NAMALWA (cell line): ENCODE measurements around the gene TEKT4.
"Not testable (repeated sequence)": the region's sequence is repeated elsewhere in the genome, so short reads cannot be mapped to it uniquely, and the experiment has no call there.

Experiments used
- DNase-seq: peaks from one replicate; pipeline ENCODE4 v3.0.0-alpha.2; 2015; ENCODE audit warnings: low spot score

TEKT4 gene

DNA sequence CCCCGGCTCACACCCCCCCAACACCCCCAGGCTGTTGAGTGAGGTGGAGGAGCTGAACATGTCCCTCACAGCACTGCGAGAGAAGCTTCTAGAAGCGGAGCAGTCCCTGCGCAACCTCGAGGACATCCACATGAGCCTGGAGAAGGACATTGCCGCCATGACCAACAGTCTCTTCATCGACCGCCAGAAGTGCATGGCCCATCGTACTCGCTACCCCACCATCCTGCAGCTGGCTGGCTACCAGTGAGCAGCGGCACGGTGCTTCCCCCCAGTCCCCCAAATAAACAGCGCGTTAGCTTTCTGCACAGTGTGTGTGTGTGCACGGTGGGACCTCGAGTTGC lies 5.3 kb downstream of the TEKT4 start:
- no peak for DNase-seq

DNA sequence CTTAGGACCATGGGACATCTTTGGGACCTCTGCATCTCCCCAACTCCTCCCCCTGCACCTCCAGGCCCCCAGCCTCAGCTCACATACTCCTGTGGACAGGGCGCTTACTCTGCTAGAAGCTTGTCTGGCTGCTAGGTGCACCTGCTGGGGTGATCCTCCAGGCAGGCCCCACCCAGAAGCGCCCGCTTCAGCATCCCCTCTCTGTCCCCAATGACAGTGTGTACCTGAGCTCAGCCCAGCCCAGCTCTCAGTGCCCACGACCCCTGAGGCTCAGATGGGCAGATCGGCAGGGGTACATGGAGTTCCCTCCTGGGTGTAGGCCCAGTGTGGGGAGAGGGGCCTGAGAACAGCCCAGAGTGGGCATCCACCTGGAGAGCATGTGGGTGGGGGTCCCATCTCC lies 5.9 kb downstream of the TEKT4 start:
- no peak for DNase-seq

DNA sequence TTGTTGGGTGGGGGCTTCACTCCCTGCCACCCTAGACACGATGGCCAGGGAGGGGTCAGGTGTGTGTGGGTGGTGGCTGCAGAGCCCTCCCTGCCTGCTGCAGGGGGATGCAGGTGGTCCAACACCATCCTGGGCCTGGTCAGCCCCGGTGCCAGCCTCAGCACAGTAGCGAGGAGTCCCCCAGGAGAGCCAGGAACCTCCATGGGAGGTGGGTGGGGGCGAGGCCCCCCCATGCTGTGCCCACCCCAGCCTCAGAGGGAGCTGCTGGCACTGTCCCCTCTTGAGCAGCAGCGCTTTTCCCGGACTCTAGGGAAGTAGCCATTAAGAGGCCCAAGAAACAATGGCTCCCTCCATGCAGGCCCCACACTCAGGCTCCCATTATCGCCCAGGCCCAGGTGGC lies 7.3 kb downstream of the TEKT4 start:
- DNase-seq, result not testable (repeated sequence)

DNA sequence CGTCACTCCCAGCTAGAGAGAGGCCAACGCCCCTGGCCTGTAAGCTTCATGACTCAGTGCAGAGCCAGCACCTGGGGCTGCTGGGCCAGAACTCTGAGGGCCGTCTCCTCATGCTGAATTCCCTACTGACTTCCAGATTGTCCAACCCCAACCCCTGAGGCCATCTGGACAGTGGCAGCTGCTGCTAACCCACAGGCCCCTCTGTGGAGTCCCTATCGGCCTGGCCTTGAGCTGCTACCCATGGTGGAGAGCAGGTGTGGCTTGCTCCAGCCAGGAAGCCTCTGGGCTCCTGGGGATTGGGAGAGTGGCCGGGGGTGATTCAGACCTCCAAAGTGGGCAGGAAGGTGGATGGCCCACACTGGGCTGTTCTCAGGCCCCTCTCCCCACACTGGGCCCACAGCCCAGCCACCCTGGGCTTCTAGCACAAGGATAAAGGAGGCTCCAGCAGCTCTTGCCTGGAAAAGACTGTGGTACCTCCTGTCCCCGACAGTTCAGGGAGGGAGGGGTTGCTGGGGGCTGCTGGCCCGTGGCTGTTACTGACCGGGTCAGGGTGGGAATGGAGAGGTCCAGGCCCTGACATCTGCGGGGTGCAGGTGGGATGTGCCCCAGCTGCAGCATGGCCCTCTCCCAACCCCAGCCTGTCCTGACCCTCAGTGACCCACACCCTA lies 8.2 kb downstream of the TEKT4 start:
- no peak for DNase-seq

DNA sequence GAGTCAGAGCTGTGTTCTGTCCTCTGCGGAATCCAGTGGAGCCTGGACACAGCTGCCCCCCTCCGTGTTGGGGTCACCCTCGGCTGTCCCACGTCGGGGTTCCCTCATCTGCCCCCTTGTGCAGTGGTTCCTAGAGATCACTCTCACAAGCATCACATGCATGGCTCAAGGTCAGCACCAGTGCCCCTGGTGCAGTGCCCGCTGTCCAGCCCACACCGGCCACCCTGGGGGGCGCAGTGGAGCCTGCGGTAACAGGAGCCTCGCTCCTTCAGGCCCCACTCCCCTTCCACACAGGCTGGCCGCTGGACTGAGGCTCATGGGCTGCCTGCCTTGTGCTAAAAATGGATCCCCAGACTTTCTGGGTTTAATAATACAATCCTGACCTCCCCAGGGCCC lies 8.8 kb downstream of the TEKT4 start:
- no peak for DNase-seq

DNA sequence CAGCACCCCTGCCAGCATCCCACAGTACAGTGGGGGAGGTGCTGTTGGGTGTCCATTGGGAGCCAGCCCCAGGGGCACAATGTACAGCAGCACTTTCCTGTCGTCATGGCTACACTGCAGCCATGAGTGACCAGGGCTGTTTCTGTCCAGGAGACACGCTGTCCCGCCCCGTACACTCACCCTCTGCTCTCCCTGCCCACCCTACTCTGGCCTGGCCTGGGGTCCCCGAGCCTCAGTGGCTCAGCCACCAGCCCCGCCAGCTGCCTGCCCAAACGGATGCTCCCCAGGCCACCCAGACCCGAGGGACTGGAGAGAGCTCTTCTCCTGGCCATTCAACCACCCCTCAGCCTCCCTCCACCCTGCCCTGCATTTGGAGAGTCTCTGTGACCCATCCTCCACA lies 9.3 kb downstream of the TEKT4 start:
- no peak for DNase-seq

DNA sequence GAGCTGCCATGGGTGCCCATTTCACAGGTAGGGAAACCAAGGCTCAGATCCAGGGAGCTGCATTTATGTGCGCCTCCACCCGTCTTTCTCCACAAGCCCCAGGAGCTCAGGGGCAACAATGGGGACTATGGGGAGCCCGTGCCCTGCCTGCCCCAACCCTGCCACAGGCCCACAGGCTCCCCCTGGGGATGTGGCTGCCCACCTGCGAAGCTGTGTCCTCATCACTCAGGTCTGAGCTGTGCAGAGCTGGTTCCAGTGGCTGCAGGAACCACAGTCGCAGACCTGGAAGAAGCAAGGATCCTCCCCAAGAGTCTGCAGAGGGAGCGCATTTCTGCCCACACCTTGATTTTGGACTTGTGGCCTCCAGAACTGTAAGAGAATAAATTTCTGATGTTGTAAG lies 9.8 kb downstream of the TEKT4 start:
- DNase-seq, result no peak

DNA sequence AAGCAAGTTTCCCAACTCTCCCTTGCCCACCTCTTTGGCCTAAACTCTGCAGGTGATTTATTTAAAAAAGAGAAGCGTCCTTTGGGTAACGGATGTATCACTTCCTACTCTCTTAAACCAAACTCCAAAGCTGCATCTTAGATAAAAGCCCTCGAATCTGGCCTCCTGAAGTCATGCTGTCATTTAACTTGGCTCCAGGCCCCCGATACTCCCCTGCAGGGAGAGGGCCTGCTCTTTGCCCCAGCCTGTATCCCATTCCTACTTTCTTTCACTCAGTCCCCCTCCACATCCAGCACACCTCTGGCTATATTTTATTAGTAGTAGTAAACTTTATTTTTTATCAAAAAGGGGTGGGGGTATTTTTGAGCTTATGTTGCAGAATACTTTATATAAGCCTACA lies 19.0 kb downstream of the TEKT4 start:
- no peak for DNase-seq

DNA sequence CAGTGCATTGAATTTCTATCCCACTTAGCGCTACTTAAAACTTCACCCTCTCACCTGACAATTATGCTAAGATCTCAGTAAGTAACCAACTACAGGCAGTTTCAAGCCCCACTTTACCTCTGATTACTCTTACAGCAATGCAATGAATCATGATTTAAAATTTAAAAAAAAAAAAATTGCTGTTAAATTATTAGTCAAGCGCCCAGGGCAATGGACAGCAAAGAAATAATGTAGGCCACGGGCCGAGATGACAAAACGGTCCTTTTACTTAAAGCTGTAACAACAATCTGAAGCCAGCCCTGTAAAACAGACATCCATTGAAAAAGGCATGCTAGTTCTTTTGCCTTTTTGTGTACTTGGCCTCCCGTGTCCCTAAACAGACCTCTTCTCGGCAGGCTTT lies 24.0 kb downstream of the TEKT4 start:
- not testable (repeated sequence) for DNase-seq

DNA sequence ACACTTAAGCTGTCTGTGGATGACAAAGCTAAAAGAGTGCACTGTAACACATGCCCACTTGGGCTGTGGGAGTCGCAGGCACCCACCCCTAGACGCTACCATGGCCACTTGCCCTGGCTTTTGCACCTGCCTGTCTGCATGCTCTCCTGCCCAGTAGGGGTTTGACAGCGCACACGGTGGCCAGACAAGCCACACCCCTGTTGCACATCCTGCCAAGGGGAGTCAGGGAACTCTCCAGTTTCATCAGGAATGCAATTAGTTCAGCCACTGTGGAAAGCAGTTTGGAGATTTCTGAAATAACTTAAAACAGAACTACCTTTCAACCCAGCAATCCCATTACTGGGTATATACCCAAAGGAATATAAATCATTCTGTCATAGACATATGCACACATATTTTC lies 35.7 kb downstream of the TEKT4 start:
- not testable (repeated sequence) for DNase-seq

DNA sequence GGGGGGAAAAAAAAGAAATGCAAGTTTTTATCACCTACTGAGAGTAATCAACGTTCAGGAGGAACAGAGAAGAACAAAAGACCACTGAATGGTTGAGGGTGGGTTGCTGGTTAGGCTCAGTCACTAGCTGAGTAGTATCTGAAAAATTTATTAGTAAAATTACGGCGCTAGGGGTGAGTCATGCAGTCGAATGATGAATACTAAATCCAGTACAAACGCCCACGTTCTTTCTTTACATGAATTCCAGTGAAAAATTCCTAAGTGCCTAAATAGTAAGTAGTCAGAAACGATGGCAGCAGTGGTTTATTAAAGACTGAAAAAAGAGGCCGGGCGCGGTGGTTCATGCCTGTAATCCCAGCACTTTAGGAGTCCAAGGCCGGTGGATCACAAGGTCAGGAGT lies 52.0 kb downstream of the TEKT4 start:
- no peak for DNase-seq

DNA sequence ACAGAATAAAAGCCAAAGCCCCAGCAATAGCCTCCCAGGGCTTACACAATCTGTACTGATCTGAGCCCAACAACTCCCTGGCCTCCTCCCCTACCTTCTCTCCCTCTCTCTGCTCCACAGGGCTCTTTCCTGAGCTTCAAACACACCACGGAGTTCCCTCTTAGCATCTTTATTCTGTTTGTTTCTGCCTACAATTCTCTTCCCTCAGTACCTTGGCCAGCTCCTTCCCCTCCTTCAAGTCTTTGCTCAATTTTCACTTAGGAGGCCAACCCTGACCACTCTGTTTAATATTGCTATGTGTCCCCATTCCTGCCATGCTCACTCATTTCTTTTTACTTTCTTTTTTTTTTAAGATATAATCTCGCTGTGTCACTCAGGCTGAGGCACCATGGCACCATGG lies 53.8 kb downstream of the TEKT4 start:
- not testable (repeated sequence) for DNase-seq
